K562 (cell line): ENCODE data around the gene FOXR1. TPM values are rescaled to one million over a fixed set of nuclear protein-coding genes. Genes with fewer than 3 reads are reported as not detected.

Experiments
- CHD7 ChIP-seq: fragments of 200-600 bp; sonication (generic); IDR thresholded peaks from one replicate; pipeline ENCODE4 v1.6.1; 2012; ENCODE audit warnings: mild to moderate bottlenecking, low read depth, low read length, inconsistent platforms
- HDAC3 ChIP-seq: fragments of 450-650 bp; IDR thresholded peaks from 2 replicates; pipeline ENCODE4 v1.6.1; 2018; ENCODE audit warnings: borderline replicate concordance, mild to moderate bottlenecking, moderate library complexity; ENCODE audit not compliant: partially characterized antibody
- IFI16 ChIP-seq: fragments of 250-450 bp; sonication (Bioruptor Pico); IDR thresholded peaks from 2 replicates; pipeline ENCODE4 v2.1.2; 2022; ENCODE audit warnings: mild to moderate bottlenecking, inconsistent platforms
- MCM2 ChIP-seq: fragments of 450-650 bp; IDR thresholded peaks from 2 replicates; pipeline ENCODE4 v1.6.1; 2017; ENCODE audit warnings: low read depth, mild to moderate bottlenecking
- POLR2AphosphoS2 ChIP-seq: IDR thresholded peaks from 2 replicates; pipeline ENCODE4 v1.6.1; 2012; ENCODE audit warnings: low read length, improper control_type of control experiment
- POLR2G ChIP-seq: fragments of 200-400 bp; formaldehyde crosslinking; IDR thresholded peaks from 2 replicates; pipeline ENCODE4 v1.6.1; 2017; ENCODE audit warnings: low read depth, mild to moderate bottlenecking, antibody characterized with exemption, low read length, moderate library complexity
- RNF2 ChIP-seq: sonication (generic); IDR thresholded peaks from 2 replicates; pipeline ENCODE4 v1.6.1; 2016
- SLC30A9 ChIP-seq: fragments of 250-450 bp; sonication (Bioruptor Pico); IDR thresholded peaks from 2 replicates; pipeline ENCODE4 v1.8.0; 2022; ENCODE audit warnings: mild to moderate bottlenecking, moderate library complexity
- SMC3 ChIP-seq: conservative IDR thresholded peaks from 2 replicates; pipeline ENCODE4 v1.6.1; 2011; ENCODE audit warnings: low read depth, low read length, improper control_type of control experiment; ENCODE audit not compliant: insufficient read depth
- THRB ChIP-seq: fragments of 450-650 bp; formaldehyde crosslinking; conservative IDR thresholded peaks from 2 replicates; pipeline ENCODE4 v1.4.0; 2022; ENCODE audit warnings: mild to moderate bottlenecking, missing genetic modification characterization
- U2AF1 ChIP-seq: fragments of 200-400 bp; formaldehyde crosslinking; optimal IDR thresholded peaks from 2 replicates; pipeline ENCODE3; 2017; ENCODE audit warnings: mild to moderate bottlenecking, low read depth, low read length, moderate library complexity
- U2AF2 ChIP-seq: fragments of 200-400 bp; formaldehyde crosslinking; optimal IDR thresholded peaks from 2 replicates; pipeline ENCODE3; 2017; ENCODE audit warnings: low read depth, mild to moderate bottlenecking, low read length
- ZBTB34 ChIP-seq: fragments of 250-450 bp; sonication (Bioruptor Pico); IDR thresholded peaks from 2 replicates; pipeline ENCODE4 v1.8.0; 2021; ENCODE audit warnings: mild to moderate bottlenecking, moderate library complexity
- ZBTB8A ChIP-seq: fragments of 450-650 bp; IDR thresholded peaks from 2 replicates; pipeline ENCODE4 v1.6.1; 2018; ENCODE audit warnings: mild to moderate bottlenecking, moderate library complexity; ENCODE audit not compliant: partially characterized antibody
- polyA plus RNA-seq, 8 experiments: library from polyadenylated mRNA; depleted of rRNA in 4 of 8; stranded (reverse) in 5 of 8; unstranded in 3 of 8; fragments of >200 nt; fragmentation: Nextera tagmentation in 2 of 8; fragmentation: Illumina TruSeq in 1 of 8; extraction: Ambion mirVana in 2 of 8; extraction: Trizol in 1 of 8; gene quantifications; 2 replicates each; pipeline versions ENCODE4 v1.2.1 to v1.2.3, GENCODE V29; 2011 to 2014; ENCODE audit warnings: inconsistent platforms in 1 of 8, missing spikeins in 1 of 8
- total RNA-seq, 7 experiments: library from RNA; depleted of rRNA in 6 of 7; stranded (reverse); fragments of >200 nt in 6 of 7; fragmentation: Illumina TruSeq in 2 of 7; extraction: Trizol in 2 of 7; gene quantifications; 2 replicates each; pipeline versions ENCODE4 v1.2.1 to v1.2.3, GENCODE V29; 2011 to 2021; ENCODE audit warnings: low replicate concordance in 1 of 7

FOXR1 gene
- total and polyA plus RNA-seq, 9 of the 15 experiments (the other 6 are each of a cell fraction or from before 2014, with no cell fraction given), result not detected

- no peak for TF ChIP-seq CHD7
- no peak for TF ChIP-seq MCM2
- no peak for TF ChIP-seq POLR2AphosphoS2
- TF ChIP-seq POLR2G, result peak; percentile 69
- 0 out of 2 replicates have a peak, but pooled peaks have one; percentile 42 for TF ChIP-seq RNF2
- no peak for TF ChIP-seq U2AF1
- TF ChIP-seq IFI16 (CRISPR knock-in tag), result no peak
- TF ChIP-seq SLC30A9 (CRISPR knock-in tag), result no peak
- TF ChIP-seq HDAC3, result no peak
- no peak for TF ChIP-seq ZBTB34 (CRISPR knock-in tag)
- no peak for TF ChIP-seq SMC3
- no peak for TF ChIP-seq THRB (CRISPR knock-in tag)
- TF ChIP-seq ZBTB8A, result no peak
- TF ChIP-seq U2AF2, result no peak
Observed at GRCh38 chr11:118980191-118980881, 8.8 kb downstream of the FOXR1 start (continued).
